ENCODE measurements around the gene KMT2D.

Gene KMT2D

GRCh38 chr12:49050507-49051372, 9.9 kb downstream of the KMT2D start:
- no peak for DNase-seq

- no peak for DNase-seq
Measured at GRCh38 chr12:49049566-49050224, 10.9 kb downstream of the KMT2D start.

GRCh38 chr12:49048953-49049352, 11.6 kb downstream of the KMT2D start:
- no peak for DNase-seq

GRCh38 chr12:49046129-49046895, 14.3 kb downstream of the KMT2D start:
- no peak for DNase-seq

- DNase-seq: no peak
Measured at GRCh38 chr12:49044660-49045059, 15.9 kb downstream of the KMT2D start.

GRCh38 chr12:49043856-49044258, 16.7 kb downstream of the KMT2D start:
- peak; percentile 82 for DNase-seq

GRCh38 chr12:49043241-49043640, 17.4 kb downstream of the KMT2D start:
- no peak for DNase-seq

GRCh38 chr12:49041881-49042484, 18.6 kb downstream of the KMT2D start:
- no peak for DNase-seq

- no peak for DNase-seq
Measured at GRCh38 chr12:49041036-49041880, 19.3 kb downstream of the KMT2D start.

- no peak for DNase-seq
Measured at GRCh38 chr12:49040364-49040855, 20.2 kb downstream of the KMT2D start.

GRCh38 chr12:49039421-49040363, 20.9 kb downstream of the KMT2D start:
- DNase-seq: no peak

- DNase-seq: no peak
Measured at GRCh38 chr12:49038291-49038955, 22.2 kb downstream of the KMT2D start.

- no peak for DNase-seq
Measured at GRCh38 chr12:49037947-49038237, 22.7 kb downstream of the KMT2D start.

- no peak for DNase-seq
Measured at GRCh38 chr12:49037111-49037946, 23.3 kb downstream of the KMT2D start.

GRCh38 chr12:49036029-49036428, 24.6 kb downstream of the KMT2D start:
- DNase-seq: no peak

- DNase-seq: no peak
Measured at GRCh38 chr12:49034286-49034622, 26.3 kb downstream of the KMT2D start.

GRCh38 chr12:49033611-49034285, 26.8 kb downstream of the KMT2D start:
- DNase-seq: no peak

- no peak for DNase-seq
Measured at GRCh38 chr12:49032679-49033447, 27.7 kb downstream of the KMT2D start.
